T follicular helper cell (primary cell): Measurements from ENCODE around the gene MSRB1.
A peak's percentile ranks its signal among the peaks of the same experiment; 100 is the strongest.
"Not testable (repeated sequence)": the region's sequence is repeated elsewhere in the genome, so short reads cannot be mapped to it uniquely, and the experiment has no call there.

Source experiments
- DNase-seq: peaks from one replicate; pipeline ENCODE4 v3.0.0-alpha.2; 2020; ENCODE audit warnings: low read depth

MSRB1 gene

GRCh38 chr16:1938910-1939309 is 4.1 kb downstream of the MSRB1 start:
- DNase-seq = no peak

- no peak for DNase-seq
Measured at GRCh38 chr16:1938316-1938715, 4.7 kb downstream of the MSRB1 start.

- no peak for DNase-seq
Measured at GRCh38 chr16:1936945-1937479, 6.0 kb downstream of the MSRB1 start.

GRCh38 chr16:1933097-1933661 is 9.8 kb downstream of the MSRB1 start:
- DNase-seq = no peak

- no peak for DNase-seq
Measured at GRCh38 chr16:1932050-1933028, 10.7 kb downstream of the MSRB1 start.

GRCh38 chr16:1930338-1930720 is 12.7 kb downstream of the MSRB1 start:
- no peak for DNase-seq

- peak; percentile 87 for DNase-seq
Measured at GRCh38 chr16:1929578-1930337, 13.2 kb downstream of the MSRB1 start.

GRCh38 chr16:1929105-1929504 is 13.9 kb downstream of the MSRB1 start:
- no peak for DNase-seq

- DNase-seq = no peak
Measured at GRCh38 chr16:1926271-1926670, 16.7 kb downstream of the MSRB1 start.

GRCh38 chr16:1924095-1924494 is 18.9 kb downstream of the MSRB1 start:
- no peak for DNase-seq

- no peak for DNase-seq
Measured at GRCh38 chr16:1923299-1924034, 19.5 kb downstream of the MSRB1 start.

- DNase-seq = no peak
Measured at GRCh38 chr16:1922357-1922756, 20.6 kb downstream of the MSRB1 start.

GRCh38 chr16:1920727-1921171 is 22.2 kb downstream of the MSRB1 start:
- no peak for DNase-seq

- DNase-seq = not testable (repeated sequence)
Measured at GRCh38 chr16:1920122-1920521, 22.9 kb downstream of the MSRB1 start.

GRCh38 chr16:1919327-1919998 is 23.5 kb downstream of the MSRB1 start:
- DNase-seq = no peak

GRCh38 chr16:1918351-1919326 is 24.4 kb downstream of the MSRB1 start, which contains the start of gene HS3ST6:
Gene HS3ST6, minus strand, starts transcription at chr16:1918415. Its CDS starts 92 bp downstream, at chr16:1918323.
- DNase-seq = no peak

GRCh38 chr16:1917665-1918350 is 25.2 kb downstream of the MSRB1 start:
- no peak for DNase-seq

GRCh38 chr16:1917056-1917664 is 25.8 kb downstream of the MSRB1 start:
- DNase-seq = no peak

- DNase-seq = no peak
Measured at GRCh38 chr16:1916640-1916990, 26.4 kb downstream of the MSRB1 start.
